OCI-M2 (cell line): ENCODE results near the gene ZNF469.
"Not testable (repeated sequence)": the region's sequence is repeated elsewhere in the genome, so short reads cannot be mapped to it uniquely, and the experiment has no call there.

Experiments used
- DNase-seq: peaks from one replicate; lab custom pipeline; 2025; ENCODE audit not compliant: unreplicated experiment; lab: John Stamatoyannopoulos, UW

The ZNF469 gene

GRCh38 chr16:88359008-88359407 lies 23.8 kb upstream of the ZNF469 start:
- DNase-seq: no peak

GRCh38 chr16:88360401-88360800 lies 22.4 kb upstream of the ZNF469 start:
- not testable (repeated sequence) for DNase-seq

DNA sequence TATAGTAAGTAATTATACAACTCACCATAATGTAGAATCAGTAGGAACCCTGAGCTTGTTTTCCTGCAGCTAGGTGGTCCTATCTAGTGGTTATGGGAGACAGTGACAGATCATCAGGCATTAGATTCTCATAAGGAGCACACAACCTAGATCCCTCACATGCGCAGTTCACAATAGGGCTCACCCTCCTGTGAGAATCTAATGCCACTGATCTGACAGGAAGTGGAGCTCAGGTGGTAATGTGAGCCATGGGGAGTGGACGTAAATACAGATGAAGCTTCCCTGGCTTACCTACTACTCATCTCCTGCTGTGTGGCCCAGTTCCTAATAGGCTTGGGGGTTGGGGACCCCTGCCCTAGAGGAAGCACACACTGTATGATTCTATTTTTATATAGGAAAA lies 21.8 kb upstream of the ZNF469 start:
- no peak for DNase-seq

DNA sequence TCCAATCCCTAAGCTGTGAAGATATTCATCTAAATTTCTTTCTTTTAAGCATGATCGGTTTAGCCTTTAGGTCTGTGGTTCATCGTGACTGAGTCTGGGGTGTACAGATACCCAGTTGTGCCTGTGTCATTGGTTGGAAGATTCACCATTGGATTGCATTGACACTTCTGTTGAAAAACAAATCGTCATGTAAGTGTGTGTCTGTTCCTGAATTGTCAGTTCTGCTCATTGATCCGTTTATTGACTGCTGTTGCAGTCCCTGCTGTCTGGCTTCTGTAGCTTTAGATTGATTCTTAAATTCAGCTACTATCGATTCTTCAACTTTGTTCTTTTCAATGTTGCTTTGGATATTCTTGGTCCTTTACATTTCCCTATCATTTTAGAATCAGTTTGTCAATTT lies 21.0 kb upstream of the ZNF469 start:
- DNase-seq: no peak

- no peak for DNase-seq
Measured at GRCh38 chr16:88363239-88363891, 19.4 kb upstream of the ZNF469 start.

GRCh38 chr16:88365244-88365865 lies 17.4 kb upstream of the ZNF469 start:
- no peak for DNase-seq

GRCh38 chr16:88366032-88366703 lies 16.6 kb upstream of the ZNF469 start:
- no peak for DNase-seq

GRCh38 chr16:88366704-88367047 lies 16.1 kb upstream of the ZNF469 start:
- no peak for DNase-seq

DNA sequence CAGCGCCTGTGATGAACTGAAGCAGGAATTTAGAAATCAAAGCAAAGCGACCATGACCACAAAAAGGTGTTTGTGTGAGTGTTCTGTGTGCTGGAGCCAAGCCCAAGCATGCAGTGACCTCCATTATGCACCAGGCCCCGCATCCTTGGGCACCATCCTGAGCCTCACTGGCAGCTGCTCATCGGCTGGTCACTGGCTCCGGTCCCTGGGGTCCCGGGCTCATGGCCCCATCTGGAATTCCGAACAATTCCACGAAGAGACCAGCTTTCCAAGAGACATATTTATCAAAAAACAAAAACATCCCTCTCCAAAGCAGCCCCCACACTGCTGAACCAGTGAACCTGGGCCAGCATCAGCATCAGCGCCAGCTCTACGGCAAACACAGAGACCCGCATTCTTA lies 15.2 kb upstream of the ZNF469 start:
- DNase-seq: no peak

- DNase-seq: no peak
Measured at GRCh38 chr16:88368036-88368435, 14.7 kb upstream of the ZNF469 start.

DNA sequence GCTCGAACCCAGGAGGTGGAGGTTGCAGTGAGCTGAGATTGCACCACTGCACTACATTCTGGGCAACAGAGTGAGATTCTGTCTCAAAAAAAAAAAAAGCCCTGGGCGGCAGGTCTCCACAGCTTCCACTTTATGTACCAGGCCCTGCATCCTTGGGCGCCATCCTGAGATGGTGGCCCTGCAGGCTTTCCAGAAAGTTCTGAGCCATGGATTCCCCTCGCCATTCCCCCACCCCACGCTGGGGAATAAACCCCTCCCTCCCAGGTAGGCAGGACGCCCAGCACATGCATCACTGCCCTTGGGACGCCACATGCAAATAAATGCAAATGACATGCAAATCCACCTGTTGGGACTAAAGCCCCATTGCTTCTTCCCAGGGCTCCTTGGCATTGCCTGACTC lies 13.8 kb upstream of the ZNF469 start:
- no peak for DNase-seq

DNA sequence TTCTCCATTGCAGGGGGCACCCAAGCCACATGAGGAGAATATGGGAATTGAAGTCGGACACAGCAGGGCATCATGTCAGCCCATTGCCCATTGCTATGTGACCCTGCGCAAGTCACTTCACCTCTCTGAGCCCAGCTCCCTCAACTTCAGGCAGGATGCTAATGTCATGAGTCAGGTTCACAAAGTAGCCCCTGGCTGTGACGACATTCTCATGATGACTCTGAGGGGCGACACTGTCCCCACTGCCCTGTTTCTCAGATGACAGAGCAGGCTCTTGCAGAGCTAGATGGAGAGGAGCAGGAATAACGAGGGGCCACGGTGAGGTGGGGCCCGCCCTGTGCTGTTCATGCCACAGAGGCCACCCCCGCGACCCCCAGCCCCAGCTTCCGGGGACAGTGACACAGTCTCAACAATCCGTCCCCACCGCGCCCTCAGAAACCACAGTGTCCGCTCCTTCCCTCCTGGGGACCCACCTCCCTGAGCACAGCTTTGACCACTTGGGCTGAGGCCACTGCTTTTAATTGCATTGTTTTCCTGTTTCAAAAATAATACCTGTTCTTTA lies 13.2 kb upstream of the ZNF469 start:
- no peak for DNase-seq

DNA sequence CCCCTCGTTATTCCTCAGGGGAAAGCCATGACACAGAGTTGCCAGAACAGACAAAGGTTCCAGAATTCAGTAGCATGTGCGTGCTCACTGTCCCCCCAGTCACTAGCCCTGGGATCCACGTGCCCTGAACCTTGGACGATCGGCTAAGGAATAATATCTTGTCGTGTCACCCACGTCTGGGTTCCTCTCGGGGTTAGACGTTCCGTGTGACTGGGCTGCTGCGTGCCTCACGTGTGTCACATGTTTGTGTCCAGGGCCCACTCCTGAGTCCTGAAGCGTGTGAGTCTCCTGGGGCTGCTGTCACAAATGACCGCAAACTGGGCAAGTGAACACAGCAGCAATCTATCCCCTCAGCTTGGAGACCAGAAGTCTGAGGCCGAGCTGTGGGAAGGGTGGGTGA lies 12.4 kb upstream of the ZNF469 start:
- DNase-seq: no peak

GRCh38 chr16:88372522-88372921 lies 10.2 kb upstream of the ZNF469 start:
- no peak for DNase-seq

DNA sequence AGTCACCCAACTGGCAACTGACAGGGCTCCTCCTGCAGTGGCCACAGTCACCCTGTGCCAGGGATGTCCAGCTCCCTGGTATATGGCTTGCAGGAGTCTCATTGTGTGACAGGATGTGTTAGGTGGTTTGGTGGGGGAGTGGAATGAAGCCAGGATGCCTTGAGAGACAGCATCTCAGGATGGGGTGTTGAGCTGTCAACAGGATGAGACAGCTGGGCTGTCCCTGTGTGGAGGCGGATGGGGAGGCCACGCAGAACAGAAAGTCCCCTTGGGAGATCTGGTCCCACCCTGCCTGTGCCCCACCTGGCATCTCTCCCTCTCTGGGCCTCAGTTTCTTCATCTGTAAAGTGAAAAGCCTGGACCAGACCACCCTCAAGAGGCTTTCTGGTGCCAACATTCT lies 9.5 kb upstream of the ZNF469 start:
- DNase-seq: no peak

GRCh38 chr16:88373927-88374492 lies 8.7 kb upstream of the ZNF469 start:
- no peak for DNase-seq

DNA sequence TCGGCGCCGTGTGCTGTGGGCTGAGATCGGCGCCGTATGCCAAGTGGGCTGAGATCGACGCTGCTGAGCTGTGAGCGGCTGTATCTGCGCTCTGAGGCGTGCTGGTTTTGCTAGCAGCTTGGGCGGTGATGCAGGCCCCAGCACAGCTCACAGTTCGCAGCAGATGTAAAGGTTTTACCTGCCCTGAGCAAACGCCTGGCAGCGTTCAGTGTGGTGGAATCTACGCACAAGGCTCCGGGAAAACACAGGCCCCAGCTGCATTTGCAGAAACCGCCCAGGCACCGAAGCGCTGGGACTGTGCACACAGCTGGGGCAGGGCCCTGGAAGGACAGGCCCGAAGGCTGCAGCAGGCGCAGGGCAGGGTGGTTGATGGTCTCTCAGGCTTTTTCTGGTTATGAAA lies 8.0 kb upstream of the ZNF469 start:
- DNase-seq: no peak

DNA sequence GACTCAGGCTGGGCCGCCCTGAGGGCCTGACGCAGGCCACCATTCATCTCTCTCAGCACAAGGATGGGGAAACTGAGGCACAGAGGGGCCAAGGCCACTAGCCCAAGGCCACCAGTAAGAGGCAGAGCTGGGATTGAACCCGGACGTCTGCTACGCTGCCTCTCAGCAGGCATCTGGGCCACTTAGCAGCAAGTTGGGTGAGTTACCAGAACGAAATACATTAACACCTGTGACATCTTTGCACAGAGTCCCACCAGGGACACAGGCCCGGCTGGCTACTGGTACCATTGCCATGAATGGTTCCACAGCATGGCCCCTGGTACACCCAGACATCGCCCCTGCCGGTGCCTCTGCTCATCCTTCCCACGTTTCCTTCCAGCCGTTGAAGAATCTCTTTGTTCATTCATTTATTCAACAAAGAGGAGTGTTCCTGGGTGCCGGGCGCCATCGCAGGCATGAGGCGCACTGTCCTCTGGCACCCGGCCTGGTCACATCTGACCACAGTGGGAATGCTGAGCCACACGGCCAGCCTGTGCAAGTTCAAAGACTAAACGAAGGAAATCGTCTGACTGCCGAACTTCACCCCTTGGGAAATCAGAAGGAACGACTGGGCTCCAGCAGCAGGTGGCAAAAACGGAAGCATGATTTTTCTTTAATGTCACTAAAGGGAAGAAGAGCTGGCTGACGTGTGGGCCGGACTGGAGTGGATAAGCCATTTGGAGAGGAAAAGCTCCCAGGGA lies 7.4 kb upstream of the ZNF469 start:
- no peak for DNase-seq

GRCh38 chr16:88375996-88376834 lies 6.5 kb upstream of the ZNF469 start:
- DNase-seq: no peak
